KOPT-K1 (cell line): Measurements from ENCODE around the gene PRSS33.

Experiments used
- H3K27ac ChIP-seq: fragments of 200-600 bp; sonication (generic); 2 replicates; pipeline ENCODE4 v1.5.1; 2016; ENCODE audit warnings: antibody characterized with exemption, mild to moderate bottlenecking, low read depth, low read length; ENCODE audit not compliant: poor library complexity, severe bottlenecking
- H3K36me3 ChIP-seq: fragments of 200-600 bp; sonication (generic); 2 replicates; pipeline ENCODE4 v1.5.1; 2017; ENCODE audit warnings: antibody characterized with exemption, mild to moderate bottlenecking, low read length, moderate library complexity; ENCODE audit not compliant: insufficient read depth
- H3K9me3 ChIP-seq: fragments of 200-600 bp; sonication (generic); 2 replicates; pipeline ENCODE4 v1.5.1; 2017; ENCODE audit warnings: antibody characterized with exemption, low read length, mild to moderate bottlenecking; ENCODE audit not compliant: insufficient read depth, poor library complexity, severe bottlenecking

The PRSS33 gene

GRCh38 chr16:2825906-2826305 is 38.5 kb upstream of the PRSS33 start:
- Histone ChIP-seq H3K9me3 (no peaks in the 10 kb centered on the region), H3K36me3 (peaks cover 3% of the 10 kb centered on the region; the same call in 1 of the 2 replicates), H3K27ac (no peak overlapping the region)

DNA sequence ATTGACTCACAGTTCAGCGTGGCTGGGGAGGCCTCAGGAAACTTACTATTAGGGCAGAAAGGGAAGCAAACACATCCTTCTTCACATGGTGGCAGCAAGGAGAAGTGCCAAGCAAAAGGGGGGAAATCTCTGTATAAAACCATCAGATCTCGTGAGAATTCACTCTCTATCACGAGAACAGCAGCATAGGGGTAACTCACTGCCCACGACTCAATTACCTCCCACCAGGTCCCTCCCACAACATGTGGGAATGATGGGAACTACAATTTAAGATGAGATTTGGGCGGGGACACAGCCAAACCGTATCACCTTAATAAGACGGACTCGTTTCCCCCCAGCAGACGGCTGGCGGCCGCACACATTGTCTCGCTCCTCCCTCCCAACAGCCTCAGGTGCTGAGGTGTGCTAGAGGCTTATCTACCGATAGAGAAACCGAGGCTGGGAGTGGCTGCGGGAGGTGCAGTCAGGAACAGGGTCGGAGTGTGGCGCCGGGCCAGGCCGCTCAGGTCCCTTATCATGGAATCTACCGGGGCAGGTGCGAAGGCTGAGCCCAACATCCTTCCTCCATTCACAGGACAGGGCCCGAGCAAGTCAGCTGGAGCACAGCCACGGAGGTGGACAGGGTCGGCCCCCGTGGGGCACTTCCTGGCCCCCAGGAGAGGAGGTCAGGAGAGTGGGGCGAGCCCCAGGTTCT is 37.8 kb upstream of the PRSS33 start:
- Histone ChIP-seq H3K27ac (no peak overlapping the region), H3K36me3 (peaks cover 3% of the 10 kb centered on the region; the same call in 1 of the 2 replicates), H3K9me3 (no peaks in the 10 kb centered on the region)

- H3K9me3 ChIP-seq: no peaks in the 10 kb centered on the region
- peaks cover 3% of the 10 kb centered on the region; the same call in 1 of the 2 replicates for H3K36me3 ChIP-seq
- H3K27ac ChIP-seq: no peak overlapping the region
These were observed 37.3 kb upstream of the PRSS33 start for GRCh38 chr16:2824626-2825025.

GRCh38 chr16:2822496-2822895 is 35.1 kb upstream of the PRSS33 start:
- Histone ChIP-seq H3K9me3 (no peaks in the 10 kb centered on the region), H3K36me3 (peaks cover 3% of the 10 kb centered on the region; the same call in 1 of the 2 replicates), H3K27ac (no peak overlapping the region)

- H3K27ac ChIP-seq: no peak overlapping the region
- no peaks in the 10 kb centered on the region for H3K9me3 ChIP-seq
- H3K36me3 ChIP-seq: peaks cover 3% of the 10 kb centered on the region; the same call in 1 of the 2 replicates
These were observed 34.8 kb upstream of the PRSS33 start for GRCh38 chr16:2822158-2822495.

- Histone ChIP-seq H3K9me3 (no peaks in the 10 kb centered on the region), H3K27ac (no peak overlapping the region), H3K36me3 (peaks cover 3% of the 10 kb centered on the region; the same call in 1 of the 2 replicates)
These were observed 34.3 kb upstream of the PRSS33 start for GRCh38 chr16:2821487-2822157.

GRCh38 chr16:2820836-2821486 is 33.6 kb upstream of the PRSS33 start:
- Histone ChIP-seq H3K9me3 (no peaks in the 10 kb centered on the region), H3K27ac (no peak overlapping the region), H3K36me3 (peaks cover 3% of the 10 kb centered on the region; the same call in 1 of the 2 replicates)

GRCh38 chr16:2819939-2820835 is 32.8 kb upstream of the PRSS33 start:
- H3K9me3 ChIP-seq: no peaks in the 10 kb centered on the region
- no peak overlapping the region for H3K27ac ChIP-seq
- H3K36me3 ChIP-seq: peaks cover 3% of the 10 kb centered on the region; the same call in 1 of the 2 replicates

GRCh38 chr16:2819179-2819938 is 32.0 kb upstream of the PRSS33 start:
- Histone ChIP-seq H3K36me3 (peaks cover 3% of the 10 kb centered on the region; the same call in 1 of the 2 replicates), H3K27ac (no peak overlapping the region)

DNA sequence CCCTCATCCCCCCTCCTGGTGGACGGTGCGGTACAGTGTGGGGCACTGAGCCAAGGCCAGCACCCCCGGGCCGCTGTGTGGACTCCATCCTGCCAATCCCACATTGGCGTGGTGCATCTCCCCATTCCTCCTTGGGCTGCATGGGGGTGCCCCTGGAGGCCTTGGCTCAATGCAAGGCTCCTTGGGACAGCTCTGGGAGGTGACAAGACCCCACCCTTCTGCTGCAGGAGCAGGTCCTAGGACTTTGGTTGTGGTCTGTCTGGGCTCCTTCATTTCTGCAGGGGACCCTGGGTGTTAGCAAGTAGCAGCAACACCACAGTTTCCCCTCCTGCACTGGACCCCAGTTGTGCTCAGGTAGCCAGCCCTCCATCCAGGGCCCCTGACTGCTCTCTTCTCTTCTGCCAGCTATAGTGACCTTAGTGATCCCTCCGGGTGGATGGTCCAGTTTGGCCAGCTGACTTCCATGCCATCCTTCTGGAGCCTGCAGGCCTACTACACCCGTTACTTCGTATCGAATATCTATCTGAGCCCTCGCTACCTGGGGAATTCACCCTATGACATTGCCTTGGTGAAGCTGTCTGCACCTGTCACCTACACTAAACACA is 31.0 kb upstream of the PRSS33 start:
- Histone ChIP-seq H3K9me3 (no peaks in the 10 kb centered on the region), H3K27ac (peak overlapping the region; percentile 70), H3K36me3 (peaks cover 3% of the 10 kb centered on the region; the same call in 1 of the 2 replicates)

More at GRCh38 chr16:2819179-2819938, 32.0 kb upstream of the PRSS33 start:
- H3K9me3 ChIP-seq: no peaks in the 10 kb centered on the region

GRCh38 chr16:2817340-2818271 is 30.2 kb upstream of the PRSS33 start:
- peak overlapping the region; percentile 70 for H3K27ac ChIP-seq

GRCh38 chr16:2816751-2817339 is 29.5 kb upstream of the PRSS33 start, which contains the start of gene PRSS21:
Gene PRSS21 (plus strand): TSS chr16:2817237. CDS start chr16:2817269, 32 bp downstream.
- Histone ChIP-seq H3K9me3 (no peaks in the 10 kb centered on the region), H3K36me3 (peaks cover 3% of the 10 kb centered on the region; the same call in 1 of the 2 replicates), H3K27ac (peak within 1 kb of the TSS; percentile 70)

More at GRCh38 chr16:2817340-2818271, 30.2 kb upstream of the PRSS33 start:
- peaks cover 3% of the 10 kb centered on the region; the same call in 1 of the 2 replicates for H3K36me3 ChIP-seq
- H3K9me3 ChIP-seq: no peaks in the 10 kb centered on the region
